Activated CD8-positive, alpha-beta memory T cell treated with anti-CD3 and anti-CD28 coated beads for 48 hours (primary cell): ENCODE results near the gene DUSP8.

Experiments
- DNase-seq, 3 experiments: peaks; one replicate each; pipeline ENCODE4 v3.0.0-alpha.2; 2020; ENCODE audit warnings: low read depth in 2 of 3, low spot score in 2 of 3

Gene DUSP8

GRCh38 chr11:1533342-1533725, 38.7 kb downstream of the DUSP8 start:
- no peak for DNase-seq

- no peak for DNase-seq
Measured at GRCh38 chr11:1532606-1533341, 39.3 kb downstream of the DUSP8 start.

DNA sequence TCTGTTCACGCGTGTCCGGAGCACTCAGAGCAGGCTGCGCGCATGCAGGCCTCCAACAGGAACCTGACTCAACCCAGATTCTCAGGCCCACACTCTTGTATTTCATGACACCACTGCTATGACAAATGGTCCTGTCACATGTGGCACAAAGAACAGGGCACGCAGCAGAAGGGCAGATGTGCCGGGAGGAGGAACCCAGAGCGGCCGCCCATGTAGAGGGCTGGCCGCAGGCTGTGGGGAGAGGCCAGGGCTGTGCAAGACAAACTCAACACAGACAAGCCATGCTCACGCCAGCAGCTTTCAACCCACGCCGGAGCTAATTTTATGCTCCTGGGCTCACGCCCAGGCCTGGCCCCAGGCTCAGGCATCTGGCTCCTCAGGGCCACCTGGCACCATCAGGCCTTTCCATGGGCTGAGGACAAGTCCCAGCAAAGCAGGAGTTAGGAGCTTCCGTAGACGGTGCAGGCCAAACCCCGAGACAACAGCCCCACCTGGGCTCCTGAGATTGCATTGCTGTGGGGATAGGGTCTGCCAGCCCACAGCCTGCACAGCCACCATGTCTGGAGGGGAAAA, 40.0 kb downstream of the DUSP8 start:
- no peak for DNase-seq

GRCh38 chr11:1531449-1532013, 40.5 kb downstream of the DUSP8 start:
- DNase-seq: no peak

DNA sequence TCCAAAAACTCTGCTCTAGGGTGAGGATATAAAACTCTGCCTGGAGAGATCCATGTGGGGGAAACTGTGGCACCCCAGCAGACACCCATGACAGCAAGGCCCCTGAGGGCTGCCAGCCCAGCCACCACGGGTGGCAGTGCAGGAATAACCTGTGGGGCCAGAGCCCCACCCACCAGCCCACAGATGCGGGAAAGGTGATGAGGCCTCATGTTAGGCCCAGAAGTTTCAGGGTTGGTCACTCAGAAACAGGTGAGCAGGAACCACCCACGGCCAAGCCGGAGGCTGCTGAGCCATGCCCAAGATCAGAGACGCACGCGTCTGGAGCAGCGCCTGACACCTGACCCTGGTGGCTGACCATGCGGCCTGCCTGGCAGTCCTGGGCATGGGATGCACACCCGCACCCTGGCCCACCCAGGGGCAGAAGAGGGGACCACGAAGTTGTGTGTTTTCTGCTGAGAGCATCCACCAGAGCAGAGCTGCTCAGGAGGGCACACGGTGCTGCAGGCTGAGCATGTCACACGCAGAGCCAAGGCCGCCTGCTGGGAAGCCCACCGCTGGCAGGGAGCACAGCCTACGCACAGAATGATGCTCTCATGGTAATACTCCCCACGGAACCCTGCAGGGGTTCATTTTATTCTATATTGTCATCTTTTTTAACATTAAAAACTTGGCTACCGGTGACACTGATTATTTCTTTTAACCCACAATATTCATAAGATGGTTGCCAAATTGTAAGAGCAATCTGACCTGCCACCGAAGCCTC, 41.2 kb downstream of the DUSP8 start:
- DNase-seq: no peak

DNA sequence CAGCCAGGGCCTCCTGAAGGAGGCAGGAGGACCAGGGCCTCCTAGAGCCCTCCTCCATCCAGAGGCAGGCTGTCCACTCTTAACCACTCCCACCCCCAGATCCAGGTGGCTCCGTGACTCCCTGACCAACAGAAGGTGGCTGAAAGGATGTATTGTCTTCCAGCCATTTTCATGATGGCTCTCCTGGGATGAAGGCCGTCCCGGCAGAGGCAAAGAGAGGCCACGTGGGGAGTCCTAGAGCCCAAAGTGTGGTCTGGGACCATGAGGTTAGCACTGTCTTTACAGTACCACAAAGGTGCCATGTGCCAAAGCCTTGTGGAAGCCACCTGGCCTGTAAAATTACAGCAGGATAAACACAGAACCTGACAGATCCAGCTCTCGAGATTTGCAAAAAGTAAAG, 42.3 kb downstream of the DUSP8 start:
- DNase-seq: no peak

- DNase-seq: no peak
Measured at GRCh38 chr11:1529286-1529685, 42.8 kb downstream of the DUSP8 start.

DNA sequence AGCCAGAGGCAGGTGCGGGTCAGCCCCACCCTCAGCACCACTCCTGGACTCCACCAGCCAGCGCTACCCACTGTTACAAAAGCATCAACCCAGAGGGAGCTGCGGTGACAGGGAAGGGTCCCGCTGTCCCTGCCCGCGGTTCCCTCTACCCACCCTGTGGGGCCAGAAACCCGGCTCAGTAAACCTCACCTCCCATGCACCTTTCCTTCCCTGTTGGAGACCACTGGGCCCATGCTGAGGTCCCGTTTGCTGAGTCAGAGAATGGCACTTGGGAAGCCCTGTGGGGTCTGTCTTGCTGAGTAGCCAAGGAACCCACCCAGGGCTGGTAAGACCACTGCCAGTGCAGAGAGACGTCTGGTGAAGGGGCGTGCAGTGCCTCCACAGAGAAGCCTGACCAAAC, 43.4 kb downstream of the DUSP8 start:
- no peak for DNase-seq

DNA sequence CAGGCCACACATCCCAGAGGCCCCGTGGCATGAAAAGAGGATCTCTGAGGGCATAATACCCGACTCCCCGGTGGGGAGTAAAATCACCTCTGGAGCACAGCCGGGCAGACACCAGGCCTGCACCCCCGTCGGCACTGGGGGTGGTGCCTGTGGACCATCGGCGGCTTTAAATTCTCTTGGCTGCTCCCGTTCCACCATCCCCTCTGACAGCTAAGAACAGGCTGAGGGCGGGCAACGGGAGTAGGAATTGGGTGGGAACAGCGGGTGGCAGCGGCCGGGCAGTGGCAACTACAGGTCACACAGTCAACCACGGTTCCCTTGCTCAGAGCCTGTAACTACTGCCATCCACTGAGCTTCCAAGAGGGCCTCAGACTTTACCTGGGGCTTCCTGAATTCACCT, 45.3 kb downstream of the DUSP8 start:
- DNase-seq: no peak

GRCh38 chr11:1523779-1524178, 48.3 kb downstream of the DUSP8 start:
- DNase-seq: no peak

DNA sequence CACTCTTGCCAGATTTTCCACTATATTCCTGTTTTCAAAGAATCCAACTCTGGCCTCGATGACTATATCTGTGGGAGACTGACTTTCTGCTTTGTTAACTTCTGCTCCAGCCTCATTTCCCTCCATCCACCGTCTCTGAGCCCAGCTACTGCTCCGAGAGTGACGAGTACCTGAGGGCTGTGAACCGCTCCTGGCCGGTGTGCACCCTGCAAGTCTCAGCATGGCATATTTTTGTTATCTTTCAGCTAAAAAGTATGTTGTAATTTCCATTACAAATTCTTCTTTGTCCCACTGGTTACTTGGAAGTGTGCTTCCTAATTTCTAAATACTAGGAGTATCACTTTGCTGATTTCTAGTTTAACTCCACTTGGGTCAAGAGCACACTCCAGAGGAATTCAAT, 49.0 kb downstream of the DUSP8 start:
- DNase-seq: no peak

- no peak for DNase-seq
Measured at GRCh38 chr11:1522081-1522424, 50.0 kb downstream of the DUSP8 start.

DNA sequence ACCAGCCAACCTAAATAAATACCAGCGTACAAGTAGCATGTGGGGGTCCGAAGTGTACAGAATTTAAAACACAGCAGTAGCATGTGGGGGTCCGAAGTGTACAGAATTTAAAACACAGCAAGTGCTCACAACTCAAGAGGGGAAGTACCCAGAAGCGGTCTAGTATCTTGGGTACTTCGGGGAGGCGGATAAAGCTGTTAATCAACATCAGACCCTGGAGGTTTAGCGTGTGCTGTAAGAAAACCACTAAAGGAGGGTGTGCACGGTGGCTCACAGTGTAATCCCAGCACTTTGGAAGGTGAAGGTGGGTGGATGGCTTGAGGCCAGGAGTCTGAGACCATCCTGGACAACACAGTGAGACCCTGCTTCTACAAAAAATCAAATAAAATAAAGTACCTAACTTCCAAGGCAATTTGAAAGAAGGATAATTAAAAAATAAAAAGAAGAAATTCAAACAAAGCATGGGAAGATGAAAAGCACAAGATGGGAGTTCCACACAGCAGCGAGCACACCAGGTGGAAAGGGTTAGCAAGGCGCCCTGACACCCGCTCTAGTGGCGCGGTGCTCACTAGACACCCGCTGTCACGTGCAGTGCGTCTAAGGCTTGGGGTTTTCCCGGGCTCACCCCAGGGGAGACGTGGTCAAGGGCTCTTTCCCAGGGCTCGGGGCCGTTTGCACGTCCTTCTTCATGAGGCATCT, 50.5 kb downstream of the DUSP8 start:
- DNase-seq: no peak

DNA sequence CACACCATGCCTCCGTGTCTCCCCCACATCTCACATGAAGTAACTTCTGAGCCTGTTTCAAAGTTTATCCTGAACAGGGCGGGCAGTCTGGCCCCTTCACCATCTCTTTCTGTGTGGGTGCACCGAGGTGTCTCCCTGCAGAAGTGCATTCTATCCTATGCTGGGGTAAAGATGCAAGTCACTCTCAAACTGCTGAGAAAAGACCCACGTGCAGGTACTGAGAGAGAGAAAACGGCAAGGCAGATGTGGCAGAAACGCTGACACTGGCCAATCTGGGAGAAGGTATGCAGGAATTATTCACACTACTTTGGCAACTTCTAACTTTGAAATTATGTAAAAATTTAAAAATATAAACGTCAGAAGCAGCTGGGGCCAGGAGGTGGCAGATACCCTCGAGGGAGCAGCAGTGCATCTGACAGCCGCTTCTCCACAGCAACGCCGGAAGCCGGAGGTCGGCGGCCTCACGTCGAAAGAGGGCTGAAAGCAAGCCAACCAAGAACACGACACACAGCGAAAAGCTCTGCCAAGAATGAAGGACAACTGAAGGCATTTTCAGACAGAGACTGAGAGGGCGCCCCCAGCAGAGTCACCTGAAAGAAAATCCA, 51.3 kb downstream of the DUSP8 start:
- no peak for DNase-seq

DNA sequence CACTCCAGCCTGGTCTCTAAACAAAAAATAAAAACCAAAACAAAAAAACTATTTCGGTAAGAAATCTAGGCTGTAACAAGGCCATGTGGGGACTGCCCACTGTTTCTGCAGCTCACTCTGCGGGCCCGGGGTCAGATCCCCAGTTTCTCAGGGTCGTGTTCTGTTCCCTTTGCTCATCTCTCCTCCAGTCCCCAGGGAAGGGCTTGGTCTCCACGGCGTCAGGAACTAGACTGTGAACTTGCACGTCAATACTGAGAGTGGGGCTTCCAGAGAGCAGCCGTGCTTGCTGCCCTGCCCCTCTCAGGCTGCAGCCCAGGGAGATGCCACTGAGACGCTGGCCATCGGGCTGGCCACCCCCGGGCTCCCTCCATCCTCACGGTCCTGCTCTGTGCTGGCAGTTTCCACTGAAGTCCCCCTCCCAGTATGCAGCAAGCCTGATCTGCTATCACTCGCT, 51.8 kb downstream of the DUSP8 start:
- no peak for DNase-seq

DNA sequence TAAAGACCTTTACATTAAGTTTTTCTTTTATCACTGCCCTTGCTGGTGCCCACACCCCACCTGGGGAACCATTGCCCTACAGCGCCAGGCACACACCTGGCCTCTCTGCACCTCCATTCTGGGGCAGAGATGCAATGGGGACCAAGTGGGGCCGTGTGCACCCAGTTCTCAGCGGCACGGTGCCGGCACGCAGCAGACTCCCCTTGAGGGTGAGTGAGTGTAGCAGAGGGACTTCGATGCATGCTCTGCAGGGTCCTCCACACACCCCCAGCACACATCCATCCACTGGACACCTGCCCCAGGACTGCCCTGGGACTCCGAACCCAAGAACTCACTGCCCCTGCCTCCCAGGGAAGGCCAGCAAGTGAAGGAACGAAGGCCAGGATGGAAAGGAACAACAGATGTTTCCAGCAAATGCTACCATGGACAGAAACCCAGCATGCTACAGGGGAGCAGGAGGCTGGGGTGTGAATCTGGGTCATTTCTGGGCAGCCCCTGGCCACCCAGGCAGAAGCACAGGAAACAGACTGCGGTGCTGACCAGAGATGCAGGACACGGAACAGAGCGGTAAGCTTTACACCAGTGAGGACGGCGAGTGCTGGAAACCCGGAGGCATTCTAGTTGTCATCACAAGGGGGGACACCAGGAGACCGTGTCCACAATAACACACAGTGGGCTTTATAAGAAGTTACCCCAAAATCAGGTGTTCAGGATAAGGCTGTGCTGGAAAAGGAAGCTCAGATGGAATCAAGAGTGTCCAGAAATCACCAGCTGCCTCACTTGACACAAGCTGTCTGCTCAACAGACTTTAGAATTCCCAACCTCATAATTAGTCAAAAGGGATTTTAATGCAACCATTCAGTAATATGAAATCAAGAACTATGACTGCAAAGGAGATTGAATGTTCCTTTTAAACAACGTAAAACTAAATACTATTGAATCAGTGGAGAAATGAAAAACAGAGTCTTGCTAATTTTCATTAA, 52.8 kb downstream of the DUSP8 start:
- no peak for DNase-seq

DNA sequence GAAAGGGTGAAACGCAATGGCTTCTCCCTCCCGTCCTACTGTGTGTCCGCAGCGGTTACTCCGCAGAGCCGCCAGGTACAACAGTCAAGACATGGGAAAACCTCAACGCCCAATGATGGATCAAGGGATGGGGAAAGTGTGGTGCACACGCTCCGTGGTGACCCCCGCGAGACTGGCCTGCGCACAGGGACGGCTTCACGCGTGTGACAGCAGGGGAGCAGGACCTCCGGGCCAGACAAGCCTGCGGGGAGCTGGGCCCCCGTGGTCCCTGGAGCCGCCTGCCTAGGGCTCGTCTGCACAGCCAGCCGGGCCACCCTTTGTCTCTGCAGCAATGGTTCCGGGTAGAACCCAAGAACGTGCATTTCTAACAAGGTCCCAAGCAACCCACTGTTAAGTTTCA, 53.8 kb downstream of the DUSP8 start:
- DNase-seq: no peak

GRCh38 chr11:1517117-1518005, 54.7 kb downstream of the DUSP8 start:
- DNase-seq: no peak
